ENCODE measurements around the gene ZNF837.

DNA sequence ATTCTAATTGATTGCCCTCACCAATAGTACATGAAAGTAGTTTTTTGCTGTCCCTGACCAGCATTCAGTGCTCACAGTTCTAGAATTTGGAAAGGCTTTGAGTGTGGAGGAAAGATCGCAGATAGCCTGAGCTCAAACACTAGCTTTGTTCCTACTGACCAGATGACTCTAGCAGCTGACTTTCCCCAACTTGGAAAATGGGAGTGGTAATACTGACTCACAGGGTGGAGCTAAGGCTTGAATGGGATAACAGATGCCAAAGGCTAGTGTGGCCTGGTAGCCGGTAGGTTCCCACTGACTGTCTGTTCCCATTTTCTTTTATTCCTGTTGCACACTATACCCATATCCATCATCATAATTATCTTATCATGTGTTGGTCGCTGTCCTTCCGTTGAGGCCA is 50.4 kb downstream of the ZNF837 start:
- TF ChIP-seq, protein P1, sequence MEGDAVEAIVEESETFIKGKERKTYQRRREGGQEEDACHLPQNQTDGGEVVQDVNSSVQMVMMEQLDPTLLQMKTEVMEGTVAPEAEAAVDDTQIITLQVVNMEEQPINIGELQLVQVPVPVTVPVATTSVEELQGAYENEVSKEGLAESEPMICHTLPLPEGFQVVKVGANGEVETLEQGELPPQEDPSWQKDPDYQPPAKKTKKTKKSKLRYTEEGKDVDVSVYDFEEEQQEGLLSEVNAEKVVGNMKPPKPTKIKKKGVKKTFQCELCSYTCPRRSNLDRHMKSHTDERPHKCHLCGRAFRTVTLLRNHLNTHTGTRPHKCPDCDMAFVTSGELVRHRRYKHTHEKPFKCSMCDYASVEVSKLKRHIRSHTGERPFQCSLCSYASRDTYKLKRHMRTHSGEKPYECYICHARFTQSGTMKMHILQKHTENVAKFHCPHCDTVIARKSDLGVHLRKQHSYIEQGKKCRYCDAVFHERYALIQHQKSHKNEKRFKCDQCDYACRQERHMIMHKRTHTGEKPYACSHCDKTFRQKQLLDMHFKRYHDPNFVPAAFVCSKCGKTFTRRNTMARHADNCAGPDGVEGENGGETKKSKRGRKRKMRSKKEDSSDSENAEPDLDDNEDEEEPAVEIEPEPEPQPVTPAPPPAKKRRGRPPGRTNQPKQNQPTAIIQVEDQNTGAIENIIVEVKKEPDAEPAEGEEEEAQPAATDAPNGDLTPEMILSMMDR (IDR thresholded peaks at IDR 0.05; ENCODE audit: low read length): no peak
- TF ChIP-seq EZH2 (IDR thresholded peaks at IDR 0.05; ENCODE audit: borderline replicate concordance, low read length): no peak
